IMR-90 (cell line): ENCODE data around the gene PTPRN2. TPM values are rescaled to one million over a fixed set of nuclear protein-coding genes. Genes with fewer than 3 reads are reported as not detected.

Experiments used
- ATAC-seq: fragments of 200-7000 bp; cut with Tn5 transposase; 2 replicates; pipeline ENCODE4 v1.9.1; 2020; ENCODE audit warnings: low read depth, mild to moderate bottlenecking, moderate library complexity
- BruUV-seq: library from RNA; stranded (reverse); fragments of 400-500 nt; replicated peaks from 2 replicates; lab custom pipeline; 2021; lab: Mats Ljungman, UMichigan
- CTCF ChIA-PET: fragments of 300-600 bp; formaldehyde crosslinking; extraction: SDS; loops from one replicate; lab custom pipeline; 2021; ENCODE audit warnings: antibody characterized with exemption; lab: Yijun Ruan, JAX
- POLR2A ChIA-PET: fragments of 300-600 bp; sonication (Branson Sonifier 250); formaldehyde crosslinking; loops from one replicate; lab custom pipeline; 2022; ENCODE audit warnings: antibody characterized with exemption; ENCODE audit not compliant: unreplicated experiment; lab: Charles Lee
- DNase-seq: peaks from one replicate; pipeline ENCODE4 v3.0.0; 2013
- H2AFZ ChIP-seq: replicated peaks from 2 replicates; pipeline ENCODE3; 2013; ENCODE audit warnings: low read length, mild to moderate bottlenecking; ENCODE audit not compliant: poor library complexity
- H2AK5ac ChIP-seq: 2 replicates; pipeline ENCODE4 v1.6.1; 2013; ENCODE audit warnings: low read depth, low read length, inconsistent platforms
- H2AK9ac ChIP-seq: replicated peaks from 2 replicates; pipeline ENCODE3; 2013; ENCODE audit warnings: mild to moderate bottlenecking, low read depth, low read length, moderate library complexity; ENCODE audit not compliant: poor library complexity
- H2BK120ac ChIP-seq: 2 replicates; pipeline ENCODE4 v1.6.1; 2013; ENCODE audit warnings: low read depth, low read length, inconsistent platforms
- H2BK15ac ChIP-seq: 3 replicates; pipeline ENCODE4 v1.6.1; 2013; ENCODE audit warnings: low read depth, low read length, inconsistent platforms
- H2BK20ac ChIP-seq: 2 replicates; pipeline ENCODE4 v1.6.1; 2013; ENCODE audit warnings: low read depth, mild to moderate bottlenecking, inconsistent platforms, low read length, moderate library complexity
- H2BK5ac ChIP-seq: 2 replicates; pipeline ENCODE4 v1.6.1; 2013; ENCODE audit warnings: mild to moderate bottlenecking, low read depth, low read length, inconsistent platforms; ENCODE audit not compliant: poor library complexity, severe bottlenecking
- H3K14ac ChIP-seq: replicated peaks from 2 replicates; pipeline ENCODE4 v1.6.1; 2013; ENCODE audit warnings: low read depth, low read length, inconsistent platforms
- H3K18ac ChIP-seq: 2 replicates; pipeline ENCODE4 v1.6.1; 2013; ENCODE audit warnings: low read depth, low read length, control low read depth
- H3K23ac ChIP-seq: 2 replicates; pipeline ENCODE4 v1.6.1; 2013; ENCODE audit warnings: low read depth, low read length, inconsistent platforms
- H3K27ac ChIP-seq: 2 replicates; pipeline ENCODE4 v1.5.1; 2013; ENCODE audit warnings: mild to moderate bottlenecking, control low read depth, low read length; ENCODE audit not compliant: insufficient read depth
- H3K27me3 ChIP-seq: 2 replicates; pipeline ENCODE4 v1.6.1; 2013; ENCODE audit warnings: low read length; ENCODE audit not compliant: control insufficient read depth, insufficient read depth
- H3K36me3 ChIP-seq: 2 replicates; pipeline ENCODE4 v1.6.1; 2013; ENCODE audit warnings: low read length, mixed read lengths; ENCODE audit not compliant: control insufficient read depth, insufficient read depth
- H3K4ac ChIP-seq: 2 replicates; pipeline ENCODE4 v1.6.1; 2013; ENCODE audit warnings: low read depth, low read length, inconsistent platforms
- H3K4me1 ChIP-seq: 2 replicates; pipeline ENCODE4 v1.6.1; 2013; ENCODE audit warnings: low read length, mixed read lengths; ENCODE audit not compliant: control insufficient read depth, insufficient read depth
- H3K4me2 ChIP-seq: 2 replicates; pipeline ENCODE4 v1.6.1; 2013; ENCODE audit warnings: low read depth, mild to moderate bottlenecking, control low read depth, low read length, moderate library complexity
- H3K4me3 ChIP-seq: 2 replicates; pipeline ENCODE4 v1.5.1; 2013; ENCODE audit warnings: low read depth, mild to moderate bottlenecking, control low read depth, low read length, moderate library complexity; ENCODE audit not compliant: insufficient read depth
- H3K56ac ChIP-seq: 2 replicates; pipeline ENCODE4 v1.6.1; 2013; ENCODE audit warnings: low read length, inconsistent platforms; ENCODE audit not compliant: insufficient read depth; ENCODE audit errors: extremely low read depth
- H3K79me1 ChIP-seq, 2 experiments: 2 replicates each; pipeline ENCODE4 v1.6.1; 2013; ENCODE audit warnings: low read length in 2 of 2, inconsistent platforms in 1 of 2, low read depth in 1 of 2
- H3K9ac ChIP-seq: 2 replicates; pipeline ENCODE4 v1.6.1; 2013; ENCODE audit warnings: low read depth, low read length, control low read depth
- H3K9me1 ChIP-seq: 2 replicates; pipeline ENCODE4 v1.6.1; 2013; ENCODE audit warnings: low read length, inconsistent platforms; ENCODE audit not compliant: insufficient read depth
- H3K9me3 ChIP-seq: 2 replicates; pipeline ENCODE4 v1.6.1; 2013; ENCODE audit warnings: low read length; ENCODE audit not compliant: control insufficient read depth, insufficient read depth
- H4K20me1 ChIP-seq: 2 replicates; pipeline ENCODE4 v1.6.1; 2013; ENCODE audit warnings: low read length, inconsistent platforms; ENCODE audit not compliant: insufficient read depth
- H4K5ac ChIP-seq: 2 replicates; pipeline ENCODE4 v1.6.1; 2013; ENCODE audit warnings: mild to moderate bottlenecking, low read depth, low read length, control low read depth
- H4K8ac ChIP-seq, 2 experiments: 2 replicates each; pipeline ENCODE4 v1.6.1; 2013; ENCODE audit warnings: low read depth in 2 of 2, low read length in 2 of 2, control low read depth in 1 of 2, inconsistent platforms in 1 of 2
- H4K91ac ChIP-seq: 2 replicates; pipeline ENCODE4 v1.6.1; 2013; ENCODE audit warnings: low read depth, low read length, inconsistent platforms; ENCODE audit not compliant: insufficient read depth
- MAFK ChIP-seq: IDR thresholded peaks from 2 replicates; pipeline ENCODE4 v1.6.1; 2012; ENCODE audit warnings: low read depth, low read length, improper control_type of control experiment
- POLR2A ChIP-seq: IDR thresholded peaks from 2 replicates; pipeline ENCODE4 v1.6.1; 2012; ENCODE audit warnings: mild to moderate bottlenecking, low read depth, low read length
- RFX5 ChIP-seq: IDR thresholded peaks from 2 replicates; pipeline ENCODE4 v1.8.0; 2012; ENCODE audit warnings: low read depth, mild to moderate bottlenecking, low read length, moderate library complexity
- WGBS, 2 experiments: methylation state at CpG; one replicate each; pipeline versions ENCODE4 v1.1.5 to v1.1.7; 2013; ENCODE audit warnings: missing lambda C conversion rate in 2 of 2; ENCODE audit not compliant: insufficient read length in 1 of 2; ENCODE audit errors: extremely low coverage in 2 of 2; 5-methylcytosine and 5-hydroxymethylcytosine counted together
- dilution Hi-C: fragments of 300-500 bp; cut with HindIII; formaldehyde crosslinking; loops from one replicate; pipeline ENCODE4 v1.14.3; 2018; ENCODE audit warnings: low sequenced_read_pairs; ENCODE audit not compliant: unreplicated experiment
- in situ Hi-C: fragments of 300-500 bp; cut with MboI; formaldehyde crosslinking; loops from 3 replicates; pipeline ENCODE4 v1.14.3; 2019; ENCODE audit warnings: low sequenced_read_pairs, inconsistent platforms, mixed read lengths
- intact Hi-C: fragments of 100-400 bp; cut with micrococcal nuclease; formaldehyde crosslinking; loops from 2 replicates; pipeline ENCODE4 v1.10.0; 2022
- polyA plus RNA-seq, 3 experiments: library from polyadenylated mRNA; depleted of rRNA; stranded (reverse); fragments of >200 nt; gene quantifications; 2 replicates each; pipeline ENCODE4 v1.2.3, GENCODE V29; 2012; ENCODE audit warnings: low replicate concordance in 1 of 3
- total RNA-seq: library from RNA; depleted of rRNA; stranded (reverse); fragments of >200 nt; gene quantifications from 2 replicates; pipeline ENCODE4 v1.2.3, GENCODE V29; 2012
- TF ChIP-seq, protein P1 (sequence below): conservative IDR thresholded peaks from 2 replicates; pipeline ENCODE4 v1.5.1; 2012; ENCODE audit warnings: mild to moderate bottlenecking, low read depth, low read length, improper control_type of control experiment
- TF ChIP-seq, protein P2 (sequence below): fragments of 150-350 bp; IDR thresholded peaks from 2 replicates; pipeline ENCODE4 v1.6.1; 2017; ENCODE audit warnings: mild to moderate bottlenecking, antibody characterized with exemption, low read length, low read depth

The PTPRN2 gene
- total and polyA plus RNA-seq, 2 of the 4 experiments (the other 2 are of a cell fraction): 0.03 TPM; not detected in 1

DNA sequence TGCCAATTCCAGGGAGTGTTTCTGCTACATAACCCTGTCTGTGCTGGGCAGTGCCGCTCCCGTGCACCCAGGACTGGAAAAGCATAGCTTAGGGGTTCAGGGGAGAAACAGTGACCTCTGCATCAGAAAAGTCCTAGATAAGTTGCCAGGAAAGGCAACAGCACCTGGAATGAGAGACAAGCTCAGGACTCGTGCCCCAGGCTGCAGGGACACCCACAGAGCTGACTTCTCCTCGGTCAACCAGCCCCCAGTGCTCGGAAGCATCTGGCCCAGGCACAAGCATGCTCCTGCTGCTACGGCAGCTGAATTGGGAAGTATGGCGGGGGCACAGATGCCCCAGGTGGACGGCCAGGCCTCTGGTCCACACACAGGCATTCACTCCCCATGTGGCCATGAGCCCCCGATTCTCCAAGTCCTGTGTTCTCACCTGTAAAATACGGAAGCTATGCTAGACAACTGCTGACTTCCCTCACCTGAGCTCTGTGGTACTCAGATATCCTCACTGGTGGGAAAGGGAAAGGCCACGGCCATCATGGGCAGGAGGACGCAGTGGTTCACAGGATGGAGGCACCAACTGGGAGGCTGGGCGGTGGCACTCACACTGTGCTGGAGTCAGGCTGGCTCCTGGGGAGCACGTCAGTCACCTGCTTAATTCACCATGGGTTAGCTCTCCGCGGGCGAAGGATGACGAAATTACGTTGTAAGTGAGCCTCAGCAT lies 220.5 kb downstream of the PTPRN2 start:
- intact Hi-C loops: no loop called here
- H3K4me3 ChIP-seq: no peak overlapping the region
- no peak overlapping the region for H2BK15ac ChIP-seq
- H4K20me1 ChIP-seq: no peaks in the 10 kb centered on the region
- no peak overlapping the region for H4K5ac ChIP-seq
- H4K8ac ChIP-seq: no peak overlapping the region
- ATAC-seq: no peak
- 47% methylated on average over 6 of the region's 19 CpGs; no CpG with 5 or more reads in 1 of the 2 experiments for WGBS, 2 experiments
- no peak overlapping the region for H3K4ac ChIP-seq
- no peaks in the 10 kb centered on the region for H3K9me1 ChIP-seq
- H3K36me3 ChIP-seq: no peaks in the 10 kb centered on the region
- H3K79me1 ChIP-seq: no peaks in the 10 kb centered on the region
- in situ Hi-C loops: no loop called here
- H2BK20ac ChIP-seq: no peak overlapping the region
- no peak overlapping the region for H3K56ac ChIP-seq
- no peak overlapping the region for H2AK9ac ChIP-seq
- no peak overlapping the region for H3K4me2 ChIP-seq
- BruUV-seq: no TSS peak
- dilution Hi-C loops: no loop called here
- H3K27ac ChIP-seq: no peak overlapping the region
- ChIA-PET CTCF (no interaction called here), POLR2A (no interaction called here)
- no peak overlapping the region for H4K91ac ChIP-seq
- no peak overlapping the region for H2AFZ ChIP-seq
- no peaks in the 10 kb centered on the region for H3K27me3 ChIP-seq
- peaks cover 44% of the 10 kb centered on the region for H3K9me3 ChIP-seq
- H3K14ac ChIP-seq: no peak overlapping the region
- no peak overlapping the region for H2BK120ac ChIP-seq
- no peak overlapping the region for H3K9ac ChIP-seq
- H3K23ac ChIP-seq: no peak overlapping the region
- no peak overlapping the region for H3K18ac ChIP-seq
- no peak overlapping the region for H2AK5ac ChIP-seq
- no peaks in the 10 kb centered on the region for H3K4me1 ChIP-seq
- H2BK5ac ChIP-seq: no peak overlapping the region
- no peak for DNase-seq
- TF ChIP-seq MAFK (no peak), POLR2A (no peak), RFX5 (no peak)
- TF ChIP-seq, protein P1, sequence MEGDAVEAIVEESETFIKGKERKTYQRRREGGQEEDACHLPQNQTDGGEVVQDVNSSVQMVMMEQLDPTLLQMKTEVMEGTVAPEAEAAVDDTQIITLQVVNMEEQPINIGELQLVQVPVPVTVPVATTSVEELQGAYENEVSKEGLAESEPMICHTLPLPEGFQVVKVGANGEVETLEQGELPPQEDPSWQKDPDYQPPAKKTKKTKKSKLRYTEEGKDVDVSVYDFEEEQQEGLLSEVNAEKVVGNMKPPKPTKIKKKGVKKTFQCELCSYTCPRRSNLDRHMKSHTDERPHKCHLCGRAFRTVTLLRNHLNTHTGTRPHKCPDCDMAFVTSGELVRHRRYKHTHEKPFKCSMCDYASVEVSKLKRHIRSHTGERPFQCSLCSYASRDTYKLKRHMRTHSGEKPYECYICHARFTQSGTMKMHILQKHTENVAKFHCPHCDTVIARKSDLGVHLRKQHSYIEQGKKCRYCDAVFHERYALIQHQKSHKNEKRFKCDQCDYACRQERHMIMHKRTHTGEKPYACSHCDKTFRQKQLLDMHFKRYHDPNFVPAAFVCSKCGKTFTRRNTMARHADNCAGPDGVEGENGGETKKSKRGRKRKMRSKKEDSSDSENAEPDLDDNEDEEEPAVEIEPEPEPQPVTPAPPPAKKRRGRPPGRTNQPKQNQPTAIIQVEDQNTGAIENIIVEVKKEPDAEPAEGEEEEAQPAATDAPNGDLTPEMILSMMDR: no peak
- TF ChIP-seq, protein P2, sequence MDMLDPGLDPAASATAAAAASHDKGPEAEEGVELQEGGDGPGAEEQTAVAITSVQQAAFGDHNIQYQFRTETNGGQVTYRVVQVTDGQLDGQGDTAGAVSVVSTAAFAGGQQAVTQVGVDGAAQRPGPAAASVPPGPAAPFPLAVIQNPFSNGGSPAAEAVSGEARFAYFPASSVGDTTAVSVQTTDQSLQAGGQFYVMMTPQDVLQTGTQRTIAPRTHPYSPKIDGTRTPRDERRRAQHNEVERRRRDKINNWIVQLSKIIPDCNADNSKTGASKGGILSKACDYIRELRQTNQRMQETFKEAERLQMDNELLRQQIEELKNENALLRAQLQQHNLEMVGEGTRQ: no peak
